GM23338 (cell line): ENCODE results near the gene VSIG10L. TPM values are rescaled to one million over a fixed set of nuclear protein-coding genes. Genes with fewer than 3 reads are reported as not detected.

Experiments used
- ATAC-seq: fragments of 200-7000 bp; cut with Tn5 transposase; 3 replicates; pipeline ENCODE4 v1.9.1; 2020
- DNase-seq: peaks from one replicate; pipeline ENCODE4 v3.0.0-alpha.2; 2015; ENCODE audit warnings: low spot score
- H2AFZ ChIP-seq: fragments of 200-600 bp; sonication (generic); 2 replicates; pipeline ENCODE4 v1.8.0; 2016; ENCODE audit warnings: antibody characterized with exemption, mild to moderate bottlenecking, moderate library complexity
- H3F3A ChIP-seq: fragments of 200-600 bp; sonication (generic); replicated peaks from 2 replicates; pipeline ENCODE4 v1.8.0; 2017; ENCODE audit warnings: antibody characterized with exemption, mixed run types, low read depth
- H3K27ac ChIP-seq: fragments of 200-600 bp; sonication (generic); 2 replicates; pipeline ENCODE4 v1.6.1; 2016; ENCODE audit warnings: low read depth
- H3K27me3 ChIP-seq: fragments of 200-600 bp; sonication (generic); 2 replicates; pipeline ENCODE4 v1.8.0; 2016; ENCODE audit warnings: mild to moderate bottlenecking, mixed run types, moderate library complexity; ENCODE audit not compliant: insufficient read depth
- H3K36me3 ChIP-seq: fragments of 200-600 bp; sonication (generic); 2 replicates; pipeline ENCODE4 v1.8.0; 2016; ENCODE audit warnings: mild to moderate bottlenecking; ENCODE audit not compliant: insufficient read depth
- H3K4me1 ChIP-seq: fragments of 200-600 bp; sonication (generic); 2 replicates; pipeline ENCODE4 v1.8.0; 2016; ENCODE audit warnings: mild to moderate bottlenecking, moderate library complexity; ENCODE audit not compliant: insufficient read depth
- H3K4me2 ChIP-seq: fragments of 200-600 bp; sonication (generic); 2 replicates; pipeline ENCODE4 v1.7.1; 2017; ENCODE audit warnings: mixed run types
- H3K4me3 ChIP-seq: fragments of 200-600 bp; sonication (generic); 2 replicates; pipeline ENCODE4 v1.6.1; 2016; ENCODE audit warnings: mixed run types
- H3K79me2 ChIP-seq: fragments of 200-600 bp; sonication (generic); replicated peaks from 2 replicates; pipeline ENCODE4 v1.8.0; 2017; ENCODE audit warnings: mild to moderate bottlenecking; ENCODE audit not compliant: insufficient read depth
- H3K9me2 ChIP-seq: fragments of 200-600 bp; sonication (generic); 2 replicates; pipeline ENCODE4 v1.8.0; 2017; ENCODE audit not compliant: insufficient read depth
- H4K20me1 ChIP-seq: fragments of 200-600 bp; sonication (generic); replicated peaks from 2 replicates; pipeline ENCODE4 v1.8.0; 2017; ENCODE audit warnings: mild to moderate bottlenecking; ENCODE audit not compliant: insufficient read depth
- H3K27ac Mint-ChIP-seq: 2 replicates; pipeline ENCODE4 v1.8.0; 2020; ENCODE audit warnings: inconsistent platforms, mild to moderate bottlenecking, moderate library complexity, mixed read lengths
- H3K27me3 Mint-ChIP-seq: 3 replicates; pipeline ENCODE4 v1.8.0; 2022; ENCODE audit warnings: low read depth, mild to moderate bottlenecking, moderate library complexity, mixed read lengths, inconsistent platforms; ENCODE audit not compliant: insufficient read depth, poor library complexity
- H3K36me3 Mint-ChIP-seq: 3 replicates; pipeline ENCODE4 v1.8.0; 2021; ENCODE audit warnings: low read depth, mild to moderate bottlenecking, inconsistent platforms, moderate library complexity, mixed read lengths
- H3K4me1 Mint-ChIP-seq: 3 replicates; pipeline ENCODE4 v1.8.0; 2020; ENCODE audit warnings: mild to moderate bottlenecking, inconsistent platforms, mixed read lengths
- H3K4me3 Mint-ChIP-seq: 3 replicates; pipeline ENCODE4 v1.8.0; 2021; ENCODE audit warnings: moderate library complexity, mild to moderate bottlenecking, inconsistent platforms, mixed read lengths
- H3K9me3 Mint-ChIP-seq: 3 replicates; pipeline ENCODE4 v1.8.0; 2020; ENCODE audit warnings: moderate library complexity, mild to moderate bottlenecking, inconsistent platforms, mixed read lengths
- CREB1 ChIP-seq: fragments of 250-450 bp; sonication (Bioruptor Pico); IDR thresholded peaks from 2 replicates; pipeline ENCODE4 v1.5.0; 2020; ENCODE audit warnings: low read depth, mild to moderate bottlenecking, moderate library complexity
- EZH2 ChIP-seq: fragments of 200-600 bp; sonication (generic); IDR thresholded peaks from one replicate; pipeline ENCODE4 v1.8.0; 2017; ENCODE audit warnings: antibody characterized with exemption, mild to moderate bottlenecking, low read depth; ENCODE audit not compliant: unreplicated experiment
- POLR2AphosphoS5 ChIP-seq: IDR thresholded peaks from 2 replicates; pipeline ENCODE4 v1.6.1; 2016; ENCODE audit warnings: antibody characterized with exemption, low read depth
- ZNF331 ChIP-seq: fragments of 250-450 bp; sonication (Bioruptor Pico); IDR thresholded peaks from 2 replicates; pipeline ENCODE4 v1.5.0; 2020; ENCODE audit warnings: low read depth, mild to moderate bottlenecking, moderate library complexity
- polyA plus RNA-seq: library from polyadenylated mRNA; unstranded; fragments of >200 nt; fragmentation: Nextera tagmentation; extraction: Ambion mirVana; gene quantifications from 2 replicates; pipeline ENCODE4 v1.2.1, GENCODE V29; 2016
- total RNA-seq: library from RNA; depleted of rRNA; stranded (reverse); fragments of >200 nt; shearing (Covaris generic); gene quantifications from 2 replicates; pipeline ENCODE4 v1.2.3, GENCODE V29; 2014
- TF ChIP-seq, protein P1 (sequence below): fragments of 250-450 bp; sonication (Bioruptor Pico); IDR thresholded peaks from 2 replicates; pipeline ENCODE4 v1.5.0; 2020; ENCODE audit warnings: mild to moderate bottlenecking, moderate library complexity
- TF ChIP-seq, protein P2 (sequence below): IDR thresholded peaks from 2 replicates; pipeline ENCODE4 v1.6.1; 2016; ENCODE audit warnings: antibody characterized with exemption

Gene VSIG10L
- total and polyA plus RNA-seq, 2 experiments from 2014 or later: 9.6 to 10.4 TPM

DNA sequence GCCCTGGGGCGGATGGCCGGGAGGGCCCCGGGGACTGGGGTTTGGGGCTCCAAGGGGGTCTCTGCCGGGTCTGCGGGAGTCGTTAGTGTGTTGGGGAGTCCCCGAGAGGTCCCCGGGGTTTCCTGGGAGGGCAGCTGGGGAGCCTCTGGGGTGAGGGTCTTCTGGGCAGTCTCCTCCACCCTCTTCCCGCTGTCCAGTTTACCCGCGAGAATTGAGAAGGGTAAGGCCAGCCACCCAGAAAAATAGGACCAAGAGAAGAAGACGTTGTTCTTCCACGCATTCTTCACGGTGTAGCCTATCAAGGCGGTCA lies 25.3 kb upstream of the VSIG10L start (continued):
- TF ChIP-seq EZH2 (no peak), ZNF331 (CRISPR knock-in tag) (no peak), CREB1 (CRISPR knock-in tag) (no peak)
- TF ChIP-seq, protein P1, sequence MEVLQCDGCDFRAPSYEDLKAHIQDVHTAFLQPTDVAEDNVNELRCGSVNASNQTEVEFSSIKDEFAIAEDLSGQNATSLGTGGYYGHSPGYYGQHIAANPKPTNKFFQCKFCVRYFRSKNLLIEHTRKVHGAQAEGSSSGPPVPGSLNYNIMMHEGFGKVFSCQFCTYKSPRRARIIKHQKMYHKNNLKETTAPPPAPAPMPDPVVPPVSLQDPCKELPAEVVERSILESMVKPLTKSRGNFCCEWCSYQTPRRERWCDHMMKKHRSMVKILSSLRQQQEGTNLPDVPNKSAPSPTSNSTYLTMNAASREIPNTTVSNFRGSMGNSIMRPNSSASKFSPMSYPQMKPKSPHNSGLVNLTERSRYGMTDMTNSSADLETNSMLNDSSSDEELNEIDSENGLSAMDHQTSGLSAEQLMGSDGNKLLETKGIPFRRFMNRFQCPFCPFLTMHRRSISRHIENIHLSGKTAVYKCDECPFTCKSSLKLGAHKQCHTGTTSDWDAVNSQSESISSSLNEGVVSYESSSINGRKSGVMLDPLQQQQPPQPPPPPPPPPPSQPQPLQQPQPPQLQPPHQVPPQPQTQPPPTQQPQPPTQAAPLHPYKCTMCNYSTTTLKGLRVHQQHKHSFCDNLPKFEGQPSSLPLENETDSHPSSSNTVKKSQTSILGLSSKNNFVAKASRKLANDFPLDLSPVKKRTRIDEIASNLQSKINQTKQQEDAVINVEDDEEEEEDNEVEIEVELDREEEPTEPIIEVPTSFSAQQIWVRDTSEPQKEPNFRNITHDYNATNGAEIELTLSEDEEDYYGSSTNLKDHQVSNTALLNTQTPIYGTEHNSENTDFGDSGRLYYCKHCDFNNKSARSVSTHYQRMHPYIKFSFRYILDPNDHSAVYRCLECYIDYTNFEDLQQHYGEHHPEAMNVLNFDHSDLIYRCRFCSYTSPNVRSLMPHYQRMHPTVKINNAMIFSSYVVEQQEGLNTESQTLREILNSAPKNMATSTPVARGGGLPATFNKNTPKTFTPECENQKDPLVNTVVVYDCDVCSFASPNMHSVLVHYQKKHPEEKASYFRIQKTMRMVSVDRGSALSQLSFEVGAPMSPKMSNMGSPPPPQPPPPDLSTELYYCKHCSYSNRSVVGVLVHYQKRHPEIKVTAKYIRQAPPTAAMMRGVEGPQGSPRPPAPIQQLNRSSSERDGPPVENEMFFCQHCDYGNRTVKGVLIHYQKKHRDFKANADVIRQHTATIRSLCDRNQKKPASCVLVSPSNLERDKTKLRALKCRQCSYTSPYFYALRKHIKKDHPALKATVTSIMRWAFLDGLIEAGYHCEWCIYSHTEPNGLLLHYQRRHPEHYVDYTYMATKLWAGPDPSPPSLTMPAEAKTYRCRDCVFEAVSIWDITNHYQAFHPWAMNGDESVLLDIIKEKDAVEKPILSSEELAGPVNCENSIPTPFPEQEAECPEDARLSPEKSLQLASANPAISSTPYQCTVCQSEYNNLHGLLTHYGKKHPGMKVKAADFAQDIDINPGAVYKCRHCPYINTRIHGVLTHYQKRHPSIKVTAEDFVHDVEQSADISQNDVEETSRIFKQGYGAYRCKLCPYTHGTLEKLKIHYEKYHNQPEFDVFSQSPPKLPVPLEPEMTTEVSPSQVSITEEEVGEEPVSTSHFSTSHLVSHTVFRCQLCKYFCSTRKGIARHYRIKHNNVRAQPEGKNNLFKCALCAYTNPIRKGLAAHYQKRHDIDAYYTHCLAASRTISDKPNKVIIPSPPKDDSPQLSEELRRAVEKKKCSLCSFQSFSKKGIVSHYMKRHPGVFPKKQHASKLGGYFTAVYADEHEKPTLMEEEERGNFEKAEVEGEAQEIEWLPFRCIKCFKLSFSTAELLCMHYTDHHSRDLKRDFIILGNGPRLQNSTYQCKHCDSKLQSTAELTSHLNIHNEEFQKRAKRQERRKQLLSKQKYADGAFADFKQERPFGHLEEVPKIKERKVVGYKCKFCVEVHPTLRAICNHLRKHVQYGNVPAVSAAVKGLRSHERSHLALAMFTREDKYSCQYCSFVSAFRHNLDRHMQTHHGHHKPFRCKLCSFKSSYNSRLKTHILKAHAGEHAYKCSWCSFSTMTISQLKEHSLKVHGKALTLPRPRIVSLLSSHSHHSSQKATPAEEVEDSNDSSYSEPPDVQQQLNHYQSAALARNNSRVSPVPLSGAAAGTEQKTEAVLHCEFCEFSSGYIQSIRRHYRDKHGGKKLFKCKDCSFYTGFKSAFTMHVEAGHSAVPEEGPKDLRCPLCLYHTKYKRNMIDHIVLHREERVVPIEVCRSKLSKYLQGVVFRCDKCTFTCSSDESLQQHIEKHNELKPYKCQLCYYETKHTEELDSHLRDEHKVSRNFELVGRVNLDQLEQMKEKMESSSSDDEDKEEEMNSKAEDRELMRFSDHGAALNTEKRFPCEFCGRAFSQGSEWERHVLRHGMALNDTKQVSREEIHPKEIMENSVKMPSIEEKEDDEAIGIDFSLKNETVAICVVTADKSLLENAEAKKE (CRISPR knock-in tag): no peak

DNA sequence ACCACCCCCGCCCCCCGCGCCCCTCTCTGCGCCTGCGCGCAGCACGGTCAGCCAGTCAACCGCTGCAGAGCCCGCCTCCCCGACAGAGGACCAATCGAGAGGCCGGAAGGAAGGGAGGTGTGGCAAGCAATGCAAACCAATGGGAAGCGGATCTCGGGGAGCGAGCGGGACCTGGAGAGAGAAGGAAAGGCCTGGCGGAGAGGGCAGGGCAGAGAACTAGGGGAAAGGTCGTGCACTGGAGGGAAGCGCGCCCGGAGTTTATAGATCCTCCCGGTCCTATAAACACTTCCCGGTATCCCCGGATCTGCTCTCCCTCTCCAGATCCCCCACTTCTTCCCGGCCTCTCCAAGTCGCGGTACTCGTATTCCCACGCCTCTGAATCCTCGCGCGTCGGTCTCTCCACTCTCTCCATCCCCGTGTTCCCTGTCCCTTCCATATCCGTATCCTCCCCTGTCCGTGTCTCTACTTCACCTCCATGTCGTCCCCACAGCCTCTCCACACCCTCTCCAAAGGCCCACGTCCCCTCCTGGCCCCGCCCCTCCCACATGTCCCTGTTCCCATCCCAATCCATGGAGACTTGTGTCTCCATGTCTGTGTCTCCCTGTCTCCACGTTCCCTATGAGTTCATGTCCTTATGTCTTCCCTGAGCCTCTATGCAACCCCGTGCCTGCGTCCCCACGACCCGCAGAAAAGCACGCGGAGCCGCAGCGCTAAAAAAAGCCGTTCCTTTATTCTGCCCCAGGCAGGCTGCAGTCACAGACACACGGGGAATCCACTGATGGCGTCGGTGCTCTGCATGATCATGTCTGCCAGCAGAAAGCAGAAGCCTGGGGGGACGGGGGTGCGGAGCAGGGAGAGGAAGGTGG lies 24.7 kb upstream of the VSIG10L start:
- DNase-seq (peak; percentile 100), ATAC-seq (peak; percentile 73)
- H3K36me3 ChIP-seq: no peaks in the 10 kb centered on the region
- H3K36me3 Mint-ChIP-seq: no peaks in the 10 kb centered on the region; the same call in 2 of the 3 replicates
- peak overlapping the region; percentile 99 for H3K4me3 Mint-ChIP-seq
- H3K27me3 ChIP-seq: no peaks in the 10 kb centered on the region
- peak overlapping the region; percentile 81; the same call in 1 of the 2 replicates for H3K27ac ChIP-seq
- no peaks in the 10 kb centered on the region; the same call in 2 of the 3 replicates for H3K9me3 Mint-ChIP-seq
- peaks cover 25% of the 10 kb centered on the region for H3K4me1 Mint-ChIP-seq
- no peaks in the 10 kb centered on the region; the same call in 1 of the 2 replicates for H3F3A ChIP-seq
- H3K79me2 ChIP-seq: 0 out of 2 replicates have a peak, but pooled peaks cover 4% of the 10 kb centered on the region
- peak overlapping the region; percentile 98 for H3K4me3 ChIP-seq
- peak overlapping the region; percentile 96 for H3K27ac Mint-ChIP-seq
- H2AFZ ChIP-seq: peak overlapping the region; percentile 72
- peaks cover 17% of the 10 kb centered on the region for H3K27me3 Mint-ChIP-seq
- TF ChIP-seq, protein P2, sequence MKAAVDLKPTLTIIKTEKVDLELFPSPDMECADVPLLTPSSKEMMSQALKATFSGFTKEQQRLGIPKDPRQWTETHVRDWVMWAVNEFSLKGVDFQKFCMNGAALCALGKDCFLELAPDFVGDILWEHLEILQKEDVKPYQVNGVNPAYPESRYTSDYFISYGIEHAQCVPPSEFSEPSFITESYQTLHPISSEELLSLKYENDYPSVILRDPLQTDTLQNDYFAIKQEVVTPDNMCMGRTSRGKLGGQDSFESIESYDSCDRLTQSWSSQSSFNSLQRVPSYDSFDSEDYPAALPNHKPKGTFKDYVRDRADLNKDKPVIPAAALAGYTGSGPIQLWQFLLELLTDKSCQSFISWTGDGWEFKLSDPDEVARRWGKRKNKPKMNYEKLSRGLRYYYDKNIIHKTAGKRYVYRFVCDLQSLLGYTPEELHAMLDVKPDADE: no peak
- TF ChIP-seq POLR2AphosphoS5: peak; percentile 91
- no peaks in the 10 kb centered on the region for H4K20me1 ChIP-seq
- peak overlapping the region; percentile 95 for H3K4me2 ChIP-seq
- peaks cover 15% of the 10 kb centered on the region; the same call in 1 of the 2 replicates for H3K4me1 ChIP-seq
- no peaks in the 10 kb centered on the region for H3K9me2 ChIP-seq
